ENCODE results near the gene FXYD7.

The FXYD7 gene

GRCh38 chr19:35140962-35141836 lies 1.9 kb upstream of the FXYD7 start:
- H3K9ac ChIP-seq (ENCODE audit: low read depth, low read length), result no peak overlapping the region
- H3K4me2 ChIP-seq (ENCODE audit: low read length), result peak overlapping the region; percentile 25
- H3K4me1 ChIP-seq (ENCODE audit: control insufficient read depth, insufficient read depth, low read length), result peaks cover 14% of the 10 kb centered on the region
- H3K36me3 ChIP-seq (ENCODE audit: insufficient read depth, low read length), result no peaks in the 10 kb centered on the region
- H3K4me3 ChIP-seq (ENCODE audit: low read length), result no peak overlapping the region
- H3K27me3 ChIP-seq (ENCODE audit: control insufficient read depth, insufficient read depth, low read length), result peaks cover 59% of the 10 kb centered on the region
- H3K9me3 ChIP-seq (replicated peaks; ENCODE audit: low read length), result no peaks in the 10 kb centered on the region

GRCh38 chr19:35141837-35142605 lies 1.0 kb upstream of the FXYD7 start:
- Histone ChIP-seq H3K9me3 (replicated peaks; ENCODE audit: low read length) (no peaks in the 10 kb centered on the region), H3K4me1 (ENCODE audit: control insufficient read depth, insufficient read depth, low read length) (peaks cover 14% of the 10 kb centered on the region), H3K4me3 (ENCODE audit: low read length) (no peak overlapping the region), H3K36me3 (ENCODE audit: insufficient read depth, low read length) (no peaks in the 10 kb centered on the region), H3K9ac (ENCODE audit: low read depth, low read length) (no peak overlapping the region), H3K27me3 (ENCODE audit: control insufficient read depth, insufficient read depth, low read length) (peaks cover 51% of the 10 kb centered on the region), H3K4me2 (ENCODE audit: low read length) (no peak overlapping the region)

- Histone ChIP-seq H3K4me3 (ENCODE audit: low read length) (no peak overlapping the region), H3K36me3 (ENCODE audit: insufficient read depth, low read length) (no peaks in the 10 kb centered on the region), H3K27me3 (ENCODE audit: control insufficient read depth, insufficient read depth, low read length) (peaks cover 46% of the 10 kb centered on the region), H3K4me1 (ENCODE audit: control insufficient read depth, insufficient read depth, low read length) (peaks cover 14% of the 10 kb centered on the region), H3K4me2 (ENCODE audit: low read length) (no peak overlapping the region), H3K9ac (ENCODE audit: low read depth, low read length) (no peak overlapping the region), H3K9me3 (replicated peaks; ENCODE audit: low read length) (no peaks in the 10 kb centered on the region)
Observed at GRCh38 chr19:35142606-35143230, 337 bp upstream of the FXYD7 start.

GRCh38 chr19:35143818-35144217 lies 763 bp downstream of the FXYD7 start:
- peaks cover 13% of the 10 kb centered on the region for H3K4me1 ChIP-seq (ENCODE audit: control insufficient read depth, insufficient read depth, low read length)
- no peaks in the 10 kb centered on the region for H3K36me3 ChIP-seq (ENCODE audit: insufficient read depth, low read length)
- no peaks in the 10 kb centered on the region for H3K9me3 ChIP-seq (replicated peaks; ENCODE audit: low read length)
- no peak overlapping the region for H3K4me2 ChIP-seq (ENCODE audit: low read length)
- H3K27me3 ChIP-seq (ENCODE audit: control insufficient read depth, insufficient read depth, low read length), result peaks cover 37% of the 10 kb centered on the region
- no peak overlapping the region for H3K4me3 ChIP-seq (ENCODE audit: low read length)
- H3K9ac ChIP-seq (ENCODE audit: low read depth, low read length), result no peak overlapping the region

GRCh38 chr19:35144259-35144599 lies 1.2 kb downstream of the FXYD7 start:
- Histone ChIP-seq H3K4me1 (ENCODE audit: control insufficient read depth, insufficient read depth, low read length) (peaks cover 9% of the 10 kb centered on the region), H3K27me3 (ENCODE audit: control insufficient read depth, insufficient read depth, low read length) (peaks cover 32% of the 10 kb centered on the region), H3K4me3 (ENCODE audit: low read length) (no peak overlapping the region), H3K36me3 (ENCODE audit: insufficient read depth, low read length) (no peaks in the 10 kb centered on the region), H3K9me3 (replicated peaks; ENCODE audit: low read length) (no peaks in the 10 kb centered on the region), H3K4me2 (ENCODE audit: low read length) (no peak overlapping the region), H3K9ac (ENCODE audit: low read depth, low read length) (no peak overlapping the region)

GRCh38 chr19:35144600-35145436 lies 1.8 kb downstream of the FXYD7 start:
- Histone ChIP-seq H3K36me3 (ENCODE audit: insufficient read depth, low read length) (no peaks in the 10 kb centered on the region), H3K4me3 (ENCODE audit: low read length) (no peak overlapping the region), H3K9me3 (replicated peaks; ENCODE audit: low read length) (no peaks in the 10 kb centered on the region), H3K9ac (ENCODE audit: low read depth, low read length) (no peak overlapping the region), H3K4me1 (ENCODE audit: control insufficient read depth, insufficient read depth, low read length) (peaks cover 3% of the 10 kb centered on the region), H3K27me3 (ENCODE audit: control insufficient read depth, insufficient read depth, low read length) (peaks cover 27% of the 10 kb centered on the region), H3K4me2 (ENCODE audit: low read length) (no peak overlapping the region)

- H3K27me3 ChIP-seq (ENCODE audit: control insufficient read depth, insufficient read depth, low read length), result peaks cover 18% of the 10 kb centered on the region
Observed at GRCh38 chr19:35146746-35147459, 3.8 kb downstream of the FXYD7 start.

GRCh38 chr19:35149463-35149862 lies 6.4 kb downstream of the FXYD7 start:
- H3K4me1 ChIP-seq (ENCODE audit: control insufficient read depth, insufficient read depth, low read length), result peaks cover 9% of the 10 kb centered on the region
- H3K4me2 ChIP-seq (ENCODE audit: low read length), result no peak overlapping the region
- H3K9ac ChIP-seq (ENCODE audit: low read depth, low read length), result no peak overlapping the region
- H3K4me3 ChIP-seq (ENCODE audit: low read length), result no peak overlapping the region
- no peaks in the 10 kb centered on the region for H3K27me3 ChIP-seq (ENCODE audit: control insufficient read depth, insufficient read depth, low read length)
- no peaks in the 10 kb centered on the region for H3K9me3 ChIP-seq (replicated peaks; ENCODE audit: low read length)
- no peaks in the 10 kb centered on the region for H3K36me3 ChIP-seq (ENCODE audit: insufficient read depth, low read length)

More at GRCh38 chr19:35146746-35147459, 3.8 kb downstream of the FXYD7 start:
- H3K4me2 ChIP-seq (ENCODE audit: low read length), result no peak overlapping the region
- no peak overlapping the region for H3K9ac ChIP-seq (ENCODE audit: low read depth, low read length)
- no peaks in the 10 kb centered on the region for H3K4me1 ChIP-seq (ENCODE audit: control insufficient read depth, insufficient read depth, low read length)
- H3K9me3 ChIP-seq (replicated peaks; ENCODE audit: low read length), result no peaks in the 10 kb centered on the region
- no peak overlapping the region for H3K4me3 ChIP-seq (ENCODE audit: low read length)
- H3K36me3 ChIP-seq (ENCODE audit: insufficient read depth, low read length), result no peaks in the 10 kb centered on the region

- Histone ChIP-seq H3K4me1 (ENCODE audit: control insufficient read depth, insufficient read depth, low read length) (peaks cover 12% of the 10 kb centered on the region), H3K36me3 (ENCODE audit: insufficient read depth, low read length) (no peaks in the 10 kb centered on the region), H3K4me3 (ENCODE audit: low read length) (no peak overlapping the region), H3K9me3 (replicated peaks; ENCODE audit: low read length) (no peaks in the 10 kb centered on the region), H3K4me2 (ENCODE audit: low read length) (no peak overlapping the region), H3K27me3 (ENCODE audit: control insufficient read depth, insufficient read depth, low read length) (no peaks in the 10 kb centered on the region), H3K9ac (ENCODE audit: low read depth, low read length) (no peak overlapping the region)
Observed at GRCh38 chr19:35150445-35150844, 7.4 kb downstream of the FXYD7 start.

GRCh38 chr19:35151273-35152065 lies 8.4 kb downstream of the FXYD7 start:
- Histone ChIP-seq H3K36me3 (ENCODE audit: insufficient read depth, low read length) (no peaks in the 10 kb centered on the region), H3K4me1 (ENCODE audit: control insufficient read depth, insufficient read depth, low read length) (peaks cover 22% of the 10 kb centered on the region), H3K27me3 (ENCODE audit: control insufficient read depth, insufficient read depth, low read length) (no peaks in the 10 kb centered on the region), H3K9me3 (replicated peaks; ENCODE audit: low read length) (no peaks in the 10 kb centered on the region), H3K4me3 (ENCODE audit: low read length) (no peak overlapping the region), H3K4me2 (ENCODE audit: low read length) (no peak overlapping the region), H3K9ac (ENCODE audit: low read depth, low read length) (no peak overlapping the region)

All from skeletal muscle satellite cell (primary cell).